ENCODE measurements around the gene SLX9.
"Not testable (repeated sequence)": the region's sequence is repeated elsewhere in the genome, so short reads cannot be mapped to it uniquely, and the experiment has no call there.

The SLX9 gene

DNA sequence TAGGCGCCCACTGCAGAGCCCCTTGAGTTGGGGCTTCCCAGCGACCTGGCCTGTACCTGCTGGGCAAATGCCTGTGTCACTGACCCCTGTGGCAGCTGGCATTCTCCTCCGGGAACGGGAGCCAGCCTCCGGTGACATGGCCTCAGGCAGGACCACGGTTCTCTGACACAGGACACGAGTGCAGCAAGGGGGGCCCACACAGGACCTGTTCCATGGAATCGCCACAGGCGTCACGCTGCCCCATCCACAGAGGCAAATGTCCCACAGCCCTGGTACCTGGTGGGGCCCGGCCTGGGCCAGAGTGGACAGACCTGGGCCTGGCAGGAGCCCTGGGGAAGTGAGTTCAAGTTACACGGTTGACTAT is 21.7 kb upstream of the SLX9 start:
- DNase-seq: no peak

DNA sequence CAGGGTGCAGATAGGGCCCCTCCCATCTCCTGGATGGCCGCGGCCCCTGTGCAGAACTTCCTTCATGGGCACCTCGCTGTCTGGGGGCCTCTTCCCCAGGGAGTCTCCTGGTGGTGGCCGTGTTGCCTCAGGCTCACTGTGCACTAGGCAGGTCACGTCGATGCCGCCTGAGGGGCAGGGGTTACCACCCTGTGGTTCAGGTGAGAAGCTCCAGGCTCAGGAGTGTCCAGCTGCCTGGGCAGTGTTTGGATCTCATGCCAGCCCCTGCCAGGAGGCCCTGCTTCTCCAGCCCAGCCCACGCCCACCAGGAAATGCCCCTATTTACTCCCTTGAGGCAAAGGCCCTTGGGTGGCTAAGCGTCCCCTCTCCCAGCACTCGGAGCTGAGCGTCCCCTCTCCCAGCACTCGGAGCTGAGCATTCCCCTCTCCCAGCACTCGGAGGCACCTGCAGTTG is 21.2 kb upstream of the SLX9 start:
- DNase-seq: no peak

DNA sequence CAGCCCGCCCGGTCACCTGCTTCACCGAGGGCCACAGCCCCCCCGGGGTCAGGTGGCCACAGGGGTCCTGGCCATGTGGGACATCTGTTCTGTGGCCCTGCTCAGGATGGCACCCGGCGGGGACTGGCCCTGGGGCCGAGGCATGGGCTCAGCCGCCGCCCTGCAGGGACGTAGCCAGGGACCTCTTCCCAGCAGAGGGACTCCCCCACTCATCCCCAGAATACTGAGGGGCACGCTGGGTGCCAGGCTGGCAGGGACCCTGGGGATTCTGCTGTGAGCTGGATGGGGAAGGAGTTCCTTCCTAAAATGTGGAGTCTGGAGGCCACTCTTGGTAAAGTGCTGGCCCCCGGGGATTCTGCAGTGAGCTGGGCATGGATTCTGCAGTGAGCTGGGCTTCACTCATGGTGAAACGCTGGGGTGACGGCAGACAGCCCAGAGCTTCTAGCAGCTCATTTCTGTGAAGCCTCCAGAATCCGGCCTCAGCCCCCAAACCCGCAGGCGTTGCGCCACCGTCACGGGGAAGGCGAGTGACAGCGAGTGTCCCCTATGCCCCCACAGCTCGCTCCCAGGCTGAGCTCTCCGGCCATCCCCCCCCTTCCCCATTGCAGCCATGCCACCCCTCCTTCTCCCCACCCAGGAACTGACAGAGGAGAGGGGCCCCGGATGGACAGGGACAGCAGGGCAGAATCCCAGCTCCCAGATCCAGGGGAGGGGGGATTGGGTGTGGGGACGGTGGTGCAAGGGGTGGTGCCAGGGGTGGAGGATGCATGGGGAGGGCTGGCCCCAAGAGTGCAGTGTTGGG is 20.5 kb upstream of the SLX9 start:
- no peak for DNase-seq

DNA sequence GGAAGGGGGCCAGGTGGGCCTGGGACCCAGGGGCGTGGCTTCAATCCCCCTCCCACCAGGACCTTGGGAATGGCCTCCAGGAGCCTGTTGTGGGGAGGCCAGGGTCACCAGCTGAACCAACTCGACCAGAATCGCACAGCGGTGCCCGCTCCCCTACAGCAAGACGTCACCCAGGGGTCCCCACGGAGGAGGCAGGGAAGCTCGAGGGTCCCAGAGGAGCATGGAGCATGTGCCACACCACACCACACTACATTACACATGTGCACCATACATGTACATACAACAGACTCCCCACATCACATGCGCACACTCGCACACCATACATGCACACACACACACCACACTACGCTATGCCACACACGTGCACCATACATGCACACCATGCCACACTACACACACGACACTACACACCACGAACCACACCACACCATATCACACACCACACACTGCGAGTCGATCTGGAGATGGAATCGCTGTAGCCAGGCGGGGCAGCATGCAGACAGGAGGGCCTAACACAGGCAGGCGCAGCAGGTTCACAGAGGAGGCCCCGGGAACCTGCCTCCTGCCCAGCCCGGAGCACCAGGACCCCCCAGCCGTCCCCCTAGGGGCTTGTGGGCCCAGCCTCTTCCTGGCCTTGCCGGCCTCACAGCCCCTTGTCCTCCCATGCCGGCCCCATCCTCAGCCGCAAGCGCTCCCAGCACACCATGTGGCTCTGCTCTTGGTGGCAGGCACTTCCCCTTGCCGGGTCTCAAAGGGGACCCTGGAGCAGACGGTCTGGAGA is 19.7 kb upstream of the SLX9 start:
- DNase-seq: no peak

DNA sequence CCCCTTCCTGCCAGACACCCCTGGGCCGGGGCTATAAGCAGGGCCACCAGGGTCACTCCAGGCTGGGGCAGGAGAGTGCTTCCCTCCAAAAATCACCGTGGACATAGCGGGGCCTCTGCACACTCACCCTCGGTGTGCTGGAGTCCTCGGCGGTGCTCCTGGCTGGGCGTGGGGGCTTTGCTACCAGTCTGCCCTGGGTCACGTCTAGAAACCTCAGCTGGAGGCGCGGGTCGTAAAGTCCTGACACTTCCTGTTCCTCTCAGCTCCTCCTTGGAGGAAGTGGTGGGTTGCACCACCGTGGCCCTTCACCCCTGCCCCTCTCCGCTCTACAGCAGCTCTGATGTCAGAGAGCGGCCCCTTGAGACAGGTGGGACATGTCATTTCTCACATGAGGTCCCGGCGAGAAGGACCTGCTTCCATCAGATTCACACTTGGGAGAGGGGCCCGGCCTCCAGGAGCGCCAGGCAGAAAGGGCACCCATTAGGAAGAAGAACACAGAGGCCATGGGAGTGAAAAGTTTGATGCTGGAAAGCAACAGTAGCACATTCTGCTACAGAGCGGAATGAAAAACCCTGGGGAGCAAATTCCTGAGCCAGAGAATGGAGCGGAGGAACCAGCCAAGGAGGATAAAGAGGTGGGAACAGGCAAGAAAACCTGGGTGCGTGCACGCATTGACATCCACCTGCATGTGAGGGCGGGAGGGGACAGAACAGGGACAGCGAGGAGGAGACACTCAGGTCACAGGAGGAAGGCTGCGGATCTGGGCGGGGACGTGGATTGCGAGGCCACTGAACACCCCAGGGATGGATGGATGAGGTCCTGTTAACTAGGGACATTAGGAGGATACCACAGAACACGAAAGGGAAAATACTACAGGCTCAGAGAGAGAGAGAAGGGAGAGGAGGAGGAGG is 18.9 kb upstream of the SLX9 start, which contains the start of gene ITGB2:
Gene ITGB2 (minus strand): TSS at position 206 of the 911 bp plus-strand sequence. CDS start 10,117 bp downstream, outside the sequence.
- no peak for DNase-seq

DNA sequence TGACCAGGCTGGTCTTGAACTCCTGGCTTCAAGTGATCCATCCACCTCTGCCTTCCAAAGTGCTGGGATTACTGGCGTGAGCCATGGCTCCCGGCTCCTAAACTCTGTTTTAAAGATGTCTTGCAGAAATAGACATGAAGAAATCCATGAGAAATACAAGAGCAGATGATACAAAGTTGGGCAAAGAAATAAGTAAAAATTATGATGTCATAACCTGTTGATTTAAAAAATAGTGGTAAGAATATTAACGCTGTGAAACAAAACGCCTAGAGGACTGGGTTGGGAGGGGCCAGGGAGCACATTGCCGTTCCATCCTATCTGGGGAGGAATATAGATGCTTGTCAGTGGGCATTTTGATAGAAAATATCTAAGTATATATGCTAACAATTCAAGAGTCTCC is 17.9 kb upstream of the SLX9 start:
- DNase-seq: no peak

DNA sequence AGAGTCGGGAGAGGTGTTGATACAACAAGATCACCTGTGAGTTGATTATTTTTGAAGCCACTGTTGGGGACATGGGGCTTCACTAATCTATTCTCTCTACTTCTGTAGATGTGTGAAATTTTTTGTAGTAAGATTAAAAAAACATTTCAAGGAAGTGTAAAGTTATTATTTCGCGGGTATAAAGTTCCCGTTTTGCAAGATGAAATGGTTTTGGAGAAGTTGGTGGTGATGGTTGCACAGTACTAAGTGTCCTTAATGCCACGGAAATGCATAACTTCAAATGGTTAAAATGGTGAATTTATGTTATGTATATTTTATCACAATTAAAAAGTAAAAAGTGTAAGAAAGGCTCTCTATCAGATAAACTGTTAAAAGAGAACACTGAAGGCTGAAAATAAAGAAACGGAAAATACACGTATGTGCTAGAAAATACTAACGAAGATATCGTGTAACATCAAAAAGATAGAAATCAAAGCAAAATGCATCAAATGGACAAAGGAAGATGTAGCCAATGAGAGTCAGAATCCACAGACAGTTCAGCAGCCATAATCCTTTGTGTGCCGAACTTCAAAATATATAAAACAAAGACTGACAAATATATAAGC is 16.2 kb upstream of the SLX9 start:
- no peak for DNase-seq

DNA sequence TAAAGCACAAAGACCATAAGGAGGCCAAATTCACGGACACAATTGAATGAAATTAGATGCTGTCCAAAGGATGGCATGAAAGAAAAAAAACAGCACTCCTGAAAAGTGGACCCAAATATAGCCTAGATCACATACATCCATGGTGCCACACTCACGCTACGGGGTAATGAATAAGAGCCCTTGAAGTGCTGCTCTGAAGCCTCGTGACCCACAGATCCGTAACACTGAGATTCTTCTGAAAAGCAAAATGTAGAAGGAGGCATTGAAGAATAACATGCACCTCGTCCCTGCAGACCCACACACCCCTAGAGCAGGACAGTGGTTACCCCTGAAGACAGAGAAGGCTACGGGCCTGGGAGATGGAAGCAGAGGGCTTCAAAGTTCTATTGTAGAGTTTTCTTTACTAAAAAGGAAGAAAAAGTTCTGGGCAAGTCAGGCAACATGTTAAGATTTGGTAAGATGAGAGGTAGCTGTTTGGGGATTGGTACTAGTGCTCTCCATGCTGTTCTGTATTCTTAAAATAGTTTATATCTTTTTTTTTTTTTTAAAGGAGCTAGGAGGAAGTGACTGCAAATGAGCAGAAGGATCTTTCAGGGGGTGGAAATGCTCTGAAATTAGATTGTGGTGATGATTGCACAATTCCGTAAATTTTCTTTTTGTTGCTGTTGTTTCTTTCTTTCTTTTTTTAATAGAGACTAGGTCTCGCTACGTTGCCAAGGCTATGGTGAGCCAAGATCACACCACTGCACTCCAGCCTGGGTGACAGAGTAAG is 15.0 kb upstream of the SLX9 start:
- no peak for DNase-seq

DNA sequence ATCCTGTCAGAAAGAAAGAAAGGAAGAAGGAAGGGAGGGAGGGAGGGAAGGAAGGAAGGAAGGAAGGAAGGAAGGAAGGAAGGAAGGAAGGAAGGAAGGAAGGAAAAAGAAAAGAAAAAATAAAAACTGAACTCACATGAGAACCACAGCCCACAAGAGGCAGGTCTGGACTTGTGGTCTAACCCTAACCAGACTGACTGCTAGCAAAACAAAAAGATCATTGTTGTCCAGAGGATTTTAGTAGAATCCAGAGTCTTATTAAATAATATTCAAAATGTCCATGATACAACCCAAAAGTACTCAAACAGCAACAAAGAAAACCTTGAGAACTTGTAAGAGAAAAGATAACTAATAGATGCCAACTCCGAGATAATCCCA is 14.5 kb upstream of the SLX9 start:
- no peak for DNase-seq

DNA sequence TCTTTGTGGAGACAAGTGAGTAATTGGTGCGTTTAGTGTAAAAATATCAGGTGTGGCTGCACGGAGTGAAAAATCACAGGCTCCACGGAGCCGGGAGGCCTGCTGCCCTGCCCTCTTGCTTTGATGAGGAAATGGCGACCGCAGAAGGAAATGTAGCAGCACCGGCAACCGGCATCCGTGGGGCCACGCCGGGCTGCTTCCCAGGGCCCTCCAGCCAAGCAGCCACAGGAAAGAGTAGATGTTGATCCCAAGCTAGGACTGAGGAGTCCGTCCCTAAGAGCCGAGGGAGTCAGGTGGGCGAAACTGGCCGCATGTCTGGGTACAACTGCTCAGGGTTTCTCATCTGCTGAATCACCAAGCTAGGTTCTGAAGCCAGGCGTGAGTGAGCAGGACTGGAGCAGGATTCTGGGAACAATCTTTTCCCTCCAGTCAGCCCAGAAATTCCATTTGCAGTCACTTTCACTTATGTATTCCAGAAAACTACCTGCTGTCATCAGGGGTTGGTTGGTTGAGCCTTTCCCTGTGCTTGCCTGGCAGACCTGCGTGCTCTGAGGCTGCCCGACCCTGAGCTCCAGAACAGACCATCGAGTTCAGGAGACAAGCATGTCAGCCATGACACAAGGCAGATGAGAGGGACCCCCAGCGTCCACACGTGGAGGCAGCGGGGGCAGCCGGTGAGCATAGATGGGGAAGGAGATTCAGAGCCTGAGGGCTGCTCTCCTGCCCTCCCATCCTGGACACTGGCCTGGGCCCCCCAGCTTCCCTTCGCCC is 13.3 kb upstream of the SLX9 start:
- DNase-seq: no peak

DNA sequence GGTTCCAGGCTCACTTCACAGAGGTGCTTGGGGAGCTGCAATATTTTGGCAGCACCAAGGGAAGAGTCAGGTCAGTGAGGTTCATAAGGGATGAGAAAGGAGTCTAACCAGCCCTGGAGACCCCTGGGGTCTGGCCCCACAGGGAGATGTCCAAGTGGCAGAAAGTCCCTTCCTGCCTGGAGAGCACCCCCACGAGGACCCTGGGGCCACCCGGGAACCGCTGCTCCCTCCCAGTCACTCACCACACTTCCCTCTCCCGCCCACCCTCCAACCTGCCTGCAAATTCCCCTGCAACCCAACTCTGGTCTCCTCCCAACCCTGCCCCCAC is 12.6 kb upstream of the SLX9 start:
- DNase-seq: no peak

DNA sequence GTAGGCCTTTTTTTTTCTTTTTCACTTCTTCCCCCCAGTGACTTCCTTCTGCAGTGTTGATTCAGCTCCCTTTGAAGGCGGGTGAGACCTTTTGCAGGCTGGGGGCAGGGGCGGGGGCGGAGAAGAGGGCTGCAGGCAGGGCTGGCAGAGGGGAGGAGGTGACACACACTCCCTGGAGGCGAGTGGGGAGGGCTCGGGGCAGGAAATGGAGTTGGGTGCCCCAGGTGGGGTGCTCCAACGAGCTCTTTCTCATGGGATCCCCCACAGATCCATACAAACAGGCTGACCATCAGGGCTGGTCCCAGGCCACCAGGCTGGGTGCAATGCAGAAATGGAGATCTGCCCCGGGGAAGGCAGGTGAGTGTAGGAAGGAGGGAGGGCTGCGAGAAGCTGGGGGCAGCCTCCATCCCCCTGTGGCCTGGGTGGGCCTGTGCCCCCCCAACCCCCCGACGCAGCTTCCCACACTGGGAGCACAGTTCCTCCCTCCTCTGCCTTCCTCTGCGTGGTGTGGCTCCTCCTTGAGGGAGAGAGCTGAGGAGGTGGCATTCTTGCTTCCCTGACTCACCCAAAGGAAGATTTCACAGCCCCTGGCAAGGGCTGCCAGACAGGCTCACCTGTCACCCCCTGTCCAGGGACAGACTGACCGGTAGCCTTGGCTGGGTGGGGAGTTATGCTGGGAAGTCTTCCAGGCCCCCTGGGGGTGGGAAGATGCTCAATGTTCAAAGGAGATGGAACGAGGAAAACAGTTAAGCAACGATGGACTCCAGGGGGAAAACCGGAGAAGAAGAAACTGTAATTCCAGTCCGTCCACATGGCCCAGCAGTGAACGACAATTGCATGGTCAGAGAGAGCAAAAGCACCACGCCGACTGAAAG is 12.0 kb upstream of the SLX9 start:
- no peak for DNase-seq

DNA sequence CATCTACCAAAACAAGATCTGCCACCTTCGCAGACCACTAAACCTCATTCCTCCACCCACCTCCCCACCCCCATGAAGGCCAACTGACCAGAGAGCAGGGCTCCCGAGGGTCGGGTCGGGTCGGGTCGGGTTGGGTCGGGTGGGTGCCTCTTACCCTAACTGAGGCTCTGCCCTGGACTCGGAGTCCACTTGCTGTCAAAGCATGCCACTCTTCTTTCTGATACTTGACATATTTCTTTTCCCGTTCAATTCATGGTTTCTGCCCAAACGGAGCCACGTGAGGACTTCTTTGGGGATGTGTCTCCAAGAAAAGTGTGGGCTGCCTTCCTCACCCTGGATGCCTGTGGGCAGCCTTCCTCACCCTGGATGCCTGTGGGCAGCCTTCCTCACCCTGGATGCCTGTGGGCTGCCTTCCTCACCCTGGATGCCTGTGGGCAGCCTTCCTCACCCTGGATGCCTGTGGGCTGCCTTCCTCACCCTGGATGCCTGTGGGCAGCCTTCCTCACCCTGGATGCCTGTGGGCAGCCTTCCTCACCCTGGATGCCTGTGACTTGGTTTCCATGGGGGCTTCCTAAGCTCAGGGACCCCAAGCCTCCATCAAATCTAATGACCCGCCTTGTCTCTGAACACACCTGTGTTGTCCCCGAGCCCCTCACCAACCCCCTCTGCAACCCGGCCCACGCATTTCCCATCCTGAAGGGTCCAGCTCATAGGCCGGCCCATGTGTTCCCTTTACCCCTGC is 11.2 kb upstream of the SLX9 start:
- not testable (repeated sequence) for DNase-seq

DNA sequence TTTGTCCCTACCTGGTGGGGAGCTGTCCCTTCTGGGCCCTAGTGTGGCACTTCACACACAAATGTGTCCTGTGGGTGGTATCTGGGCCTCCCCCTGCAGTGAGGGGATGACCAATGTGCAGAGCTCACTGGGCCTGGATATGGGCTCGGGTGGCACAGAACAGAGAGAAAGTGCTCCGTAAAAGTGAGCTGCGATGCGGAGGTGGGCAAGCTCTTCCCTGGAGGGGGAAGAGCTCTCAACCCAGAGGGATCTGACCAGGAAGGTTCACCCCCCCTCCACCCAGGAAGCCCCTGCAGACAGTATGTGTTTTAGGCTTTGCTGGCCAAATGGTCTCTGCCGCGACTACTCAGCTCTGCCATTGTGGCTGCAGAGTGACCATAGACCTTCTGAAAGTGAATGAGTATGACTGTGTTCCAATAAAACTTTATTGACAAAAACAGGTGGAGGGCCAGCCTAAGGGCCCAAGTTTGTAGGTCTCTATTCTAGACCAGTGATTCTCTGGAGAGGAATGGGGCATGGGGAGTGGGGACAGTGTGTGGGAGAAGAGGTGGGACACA is 10.5 kb upstream of the SLX9 start:
- DNase-seq: no peak

DNA sequence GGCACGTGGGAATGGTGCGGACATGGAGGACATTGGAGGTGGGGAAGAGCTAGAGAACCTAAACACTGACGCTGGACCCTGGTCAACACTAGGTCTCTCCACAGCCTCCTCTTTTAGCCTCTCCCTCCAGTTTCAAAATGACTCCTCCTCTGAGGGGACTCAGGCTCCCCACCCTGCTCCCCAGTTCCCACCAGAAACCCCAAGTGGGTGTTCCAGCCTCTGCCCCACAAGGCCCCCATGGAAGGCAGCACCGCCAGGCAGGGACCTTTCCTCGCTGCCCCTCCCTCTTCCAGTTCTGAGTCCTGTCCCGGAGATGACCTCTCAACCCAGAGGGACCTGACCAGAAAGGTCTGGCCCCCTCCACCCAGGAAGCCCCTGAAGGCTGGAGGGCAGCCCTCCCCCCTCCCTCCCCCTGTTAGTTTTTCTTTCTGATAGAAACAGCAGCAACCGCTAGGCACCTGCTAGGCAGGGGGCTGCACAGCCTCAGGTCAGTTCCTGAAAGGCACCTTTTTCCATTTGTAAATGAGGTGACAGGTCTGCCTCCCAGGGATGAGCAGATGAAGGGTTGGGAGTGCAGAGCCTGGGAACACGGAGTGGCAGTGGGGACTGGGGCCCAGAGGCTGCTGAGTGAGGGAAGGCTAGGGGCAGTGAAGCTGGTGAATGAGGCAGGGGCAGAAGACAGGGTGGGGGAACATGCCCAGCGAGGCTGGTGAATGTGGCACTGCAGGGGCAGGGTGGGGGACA is 9.9 kb upstream of the SLX9 start:
- DNase-seq: no peak

DNA sequence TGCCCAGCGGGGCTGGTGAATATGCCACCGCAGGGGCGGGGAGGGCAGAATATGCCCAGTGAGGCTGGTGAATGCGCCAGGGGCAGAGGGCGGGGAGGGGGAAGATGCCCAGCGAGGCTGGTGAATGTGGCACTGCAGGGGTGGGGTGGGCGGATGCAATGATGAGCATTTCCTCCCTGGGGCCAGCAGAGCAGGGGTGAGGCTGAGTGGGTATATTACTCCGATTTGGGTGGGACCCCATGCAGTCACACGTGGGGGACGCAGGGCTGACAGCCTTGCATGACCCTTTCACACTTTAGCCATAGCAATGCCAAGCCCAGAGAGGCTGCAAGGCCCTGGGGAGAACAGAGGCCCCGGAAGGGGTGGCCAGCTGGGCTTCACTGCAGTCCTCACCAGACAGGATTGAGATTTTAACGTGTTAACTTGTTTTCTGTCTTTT is 9.3 kb upstream of the SLX9 start:
- DNase-seq: no peak

DNA sequence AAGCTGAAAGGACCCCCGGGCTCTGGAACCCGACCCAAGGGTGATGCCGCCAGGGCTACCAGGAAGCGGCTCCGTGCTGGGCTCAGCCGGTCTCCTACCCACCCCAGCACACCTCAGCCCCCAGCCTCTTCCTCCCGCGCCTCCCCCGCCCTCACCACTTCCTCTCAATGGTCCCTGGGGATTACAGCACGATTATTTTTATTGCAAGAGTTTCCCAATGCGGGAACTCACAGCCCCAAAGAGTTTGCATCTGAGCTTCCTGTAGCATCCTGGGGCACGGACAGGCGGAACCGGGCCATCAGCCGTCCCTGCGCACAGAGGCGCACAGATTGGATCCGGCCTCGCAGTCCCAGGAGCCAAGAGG is 8.7 kb upstream of the SLX9 start:
- DNase-seq: no peak
